Spleen (tissue), 7 donors: Measurements from ENCODE around the gene EPHB1.

Source experiments
- POLR2A ChIP-seq, 3 donors: fragments of 450-650 bp; IDR thresholded peaks; one replicate each; pipeline ENCODE4 v1.5.1; 2017; ENCODE audit warnings: antibody characterized with exemption in 3 of 3, mild to moderate bottlenecking in 1 of 3
- TF ChIP-seq, protein P1 (sequence below), 11 experiments: fragments of 200-600 bp in 7 of 11; fragments of 450-650 bp in 4 of 11; sonication (generic) in 4 of 11; IDR thresholded peaks in 8 of 11; conservative IDR thresholded peaks in 3 of 11; 1 replicate in 7 of 11; 2 replicates in 4 of 11; pipeline versions ENCODE4 v1.4.0 to v1.8.0; 2016 to 2021; ENCODE audit warnings: antibody characterized with exemption in 11 of 11, inconsistent platforms in 4 of 11, mild to moderate bottlenecking in 1 of 11
- donor health status: DM: no; HTN: no; CAD: no; lungs with moderate emphysema.
- donor health status: DM: no; HTN: no; CAD: no.
- donor health status: DM: no; HTN: no; CAD: no.

DNA sequence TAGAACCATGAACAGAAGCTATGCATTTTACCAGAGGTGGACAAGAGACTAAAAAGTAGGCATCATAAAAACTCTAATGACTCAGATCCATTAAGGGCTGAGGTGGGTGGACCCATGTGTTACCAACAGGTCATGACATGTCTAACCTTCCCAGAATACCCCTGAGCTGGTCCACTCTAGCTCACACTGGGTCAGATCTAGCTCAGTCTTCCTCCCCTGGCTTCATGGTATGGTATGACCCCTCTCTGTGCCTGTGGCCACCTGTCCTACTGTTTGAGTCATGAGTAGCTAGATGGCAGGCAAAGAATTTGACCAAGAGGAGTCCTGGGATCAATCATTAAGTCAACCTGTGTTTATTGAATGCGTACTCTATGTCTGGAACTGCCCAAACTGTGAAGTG is 340.4 kb downstream of the EPHB1 start:
- no peak for TF ChIP-seq POLR2A (IDR thresholded peaks at IDR 0.05)
- TF ChIP-seq, protein P1, sequence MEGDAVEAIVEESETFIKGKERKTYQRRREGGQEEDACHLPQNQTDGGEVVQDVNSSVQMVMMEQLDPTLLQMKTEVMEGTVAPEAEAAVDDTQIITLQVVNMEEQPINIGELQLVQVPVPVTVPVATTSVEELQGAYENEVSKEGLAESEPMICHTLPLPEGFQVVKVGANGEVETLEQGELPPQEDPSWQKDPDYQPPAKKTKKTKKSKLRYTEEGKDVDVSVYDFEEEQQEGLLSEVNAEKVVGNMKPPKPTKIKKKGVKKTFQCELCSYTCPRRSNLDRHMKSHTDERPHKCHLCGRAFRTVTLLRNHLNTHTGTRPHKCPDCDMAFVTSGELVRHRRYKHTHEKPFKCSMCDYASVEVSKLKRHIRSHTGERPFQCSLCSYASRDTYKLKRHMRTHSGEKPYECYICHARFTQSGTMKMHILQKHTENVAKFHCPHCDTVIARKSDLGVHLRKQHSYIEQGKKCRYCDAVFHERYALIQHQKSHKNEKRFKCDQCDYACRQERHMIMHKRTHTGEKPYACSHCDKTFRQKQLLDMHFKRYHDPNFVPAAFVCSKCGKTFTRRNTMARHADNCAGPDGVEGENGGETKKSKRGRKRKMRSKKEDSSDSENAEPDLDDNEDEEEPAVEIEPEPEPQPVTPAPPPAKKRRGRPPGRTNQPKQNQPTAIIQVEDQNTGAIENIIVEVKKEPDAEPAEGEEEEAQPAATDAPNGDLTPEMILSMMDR (IDR thresholded peaks at IDR 0.05 in 8 of 11, conservative IDR thresholded peaks at IDR 0.05 in 3 of 11) = no peak
